Kasumi-1 (cell line): Measurements from ENCODE around the gene HPSE2.

Experiments
- DNase-seq, 2 experiments: peaks; one replicate each; lab custom pipeline; 2025; lab: John Stamatoyannopoulos, UW

HPSE2 gene

GRCh38 chr10:98488669-98489430, 746.8 kb downstream of the HPSE2 start:
- no peak for DNase-seq

- no peak for DNase-seq
These were observed 748.0 kb downstream of the HPSE2 start for GRCh38 chr10:98487649-98488048.

GRCh38 chr10:98486421-98486820, 749.2 kb downstream of the HPSE2 start:
- no peak for DNase-seq

- no peak for DNase-seq
These were observed 749.7 kb downstream of the HPSE2 start for GRCh38 chr10:98485959-98486358.

GRCh38 chr10:98483658-98484057, 752.0 kb downstream of the HPSE2 start:
- no peak for DNase-seq

- DNase-seq, result no peak
These were observed 753.6 kb downstream of the HPSE2 start for GRCh38 chr10:98482096-98482495.

- DNase-seq, result no peak
These were observed 754.2 kb downstream of the HPSE2 start for GRCh38 chr10:98481404-98481945.

GRCh38 chr10:98478430-98479222, 757.0 kb downstream of the HPSE2 start:
- DNase-seq, result no peak

- no peak for DNase-seq
These were observed 757.8 kb downstream of the HPSE2 start for GRCh38 chr10:98477861-98478260.

- DNase-seq, result no peak
These were observed 761.0 kb downstream of the HPSE2 start for GRCh38 chr10:98474628-98475027.

- DNase-seq, result no peak
These were observed 763.5 kb downstream of the HPSE2 start for GRCh38 chr10:98472196-98472595.

GRCh38 chr10:98470850-98471249, 764.8 kb downstream of the HPSE2 start:
- DNase-seq, result no peak

GRCh38 chr10:98469001-98469931, 766.4 kb downstream of the HPSE2 start:
- DNase-seq, result no peak

GRCh38 chr10:98467506-98468318, 767.9 kb downstream of the HPSE2 start:
- peak; percentile 95 to 98 for DNase-seq

GRCh38 chr10:98466861-98467505, 768.7 kb downstream of the HPSE2 start:
- no peak for DNase-seq

GRCh38 chr10:98465866-98466265, 769.8 kb downstream of the HPSE2 start:
- DNase-seq, result no peak

- no peak for DNase-seq
These were observed 771.5 kb downstream of the HPSE2 start for GRCh38 chr10:98463976-98464754.

GRCh38 chr10:98463016-98463415, 772.6 kb downstream of the HPSE2 start:
- DNase-seq, result no peak

- no peak for DNase-seq
These were observed 774.2 kb downstream of the HPSE2 start for GRCh38 chr10:98461500-98461842.
